Thoracic aorta endothelial cell (primary cell): ENCODE data around the gene ACAD8. TPM values are rescaled to one million over a fixed set of nuclear protein-coding genes. Genes with fewer than 3 reads are reported as not detected.

Source experiments
- total RNA-seq: library from RNA; depleted of rRNA; stranded (reverse); fragments of >200 nt; gene quantifications from 2 replicates; pipeline ENCODE4 v1.2.3, GENCODE V29; 2012

The ACAD8 gene
- total RNA-seq, result 17.7 and 17.9 TPM in 2 replicates

DNA sequence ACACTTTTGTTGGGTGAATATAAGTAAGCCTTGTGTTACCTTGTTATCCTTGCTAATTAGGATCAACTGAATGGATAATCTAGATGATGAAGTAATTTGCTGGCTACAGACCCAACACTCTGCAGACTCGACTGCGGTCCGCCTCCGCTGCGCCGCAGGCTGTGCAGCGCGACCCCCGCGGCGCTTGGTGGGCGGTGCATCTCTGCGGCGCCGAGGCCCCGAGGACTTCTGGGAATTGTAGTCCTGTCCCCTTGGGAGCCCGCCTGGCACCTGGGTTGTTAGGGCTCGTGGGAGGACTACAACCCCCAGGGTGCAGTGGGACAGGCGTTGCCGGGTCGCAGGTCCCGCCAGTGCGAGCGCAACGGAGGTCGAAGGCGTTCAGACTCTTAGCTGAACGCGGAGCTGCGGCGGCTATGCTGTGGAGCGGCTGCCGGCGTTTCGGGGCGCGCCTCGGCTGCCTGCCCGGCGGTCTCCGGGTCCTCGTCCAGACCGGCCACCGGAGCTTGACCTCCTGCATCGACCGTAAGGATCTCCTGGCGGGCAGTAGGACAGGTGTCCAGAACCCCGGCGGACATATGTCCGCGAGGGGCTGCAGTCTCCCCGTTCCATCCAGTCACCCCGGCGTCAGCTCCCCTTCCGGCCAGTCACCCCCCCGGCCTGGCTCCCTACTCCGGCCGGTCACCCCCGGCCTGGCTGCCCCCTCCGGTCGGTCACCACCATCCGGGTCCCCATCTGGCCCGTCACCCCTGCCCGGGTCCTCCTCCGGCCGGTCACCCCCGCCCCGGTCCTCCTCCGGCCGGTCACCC, at the start of gene ACAD8, which contains the start of gene THYN1:
ACAD8 (plus strand) TSS at position 381 of the 806 bp plus-strand sequence; CDS start at position 414, 33 bp downstream.
THYN1 (minus strand) TSS at position 165 of the 806 bp plus-strand sequence. CDS start 470 bp downstream, outside the sequence.

DNA sequence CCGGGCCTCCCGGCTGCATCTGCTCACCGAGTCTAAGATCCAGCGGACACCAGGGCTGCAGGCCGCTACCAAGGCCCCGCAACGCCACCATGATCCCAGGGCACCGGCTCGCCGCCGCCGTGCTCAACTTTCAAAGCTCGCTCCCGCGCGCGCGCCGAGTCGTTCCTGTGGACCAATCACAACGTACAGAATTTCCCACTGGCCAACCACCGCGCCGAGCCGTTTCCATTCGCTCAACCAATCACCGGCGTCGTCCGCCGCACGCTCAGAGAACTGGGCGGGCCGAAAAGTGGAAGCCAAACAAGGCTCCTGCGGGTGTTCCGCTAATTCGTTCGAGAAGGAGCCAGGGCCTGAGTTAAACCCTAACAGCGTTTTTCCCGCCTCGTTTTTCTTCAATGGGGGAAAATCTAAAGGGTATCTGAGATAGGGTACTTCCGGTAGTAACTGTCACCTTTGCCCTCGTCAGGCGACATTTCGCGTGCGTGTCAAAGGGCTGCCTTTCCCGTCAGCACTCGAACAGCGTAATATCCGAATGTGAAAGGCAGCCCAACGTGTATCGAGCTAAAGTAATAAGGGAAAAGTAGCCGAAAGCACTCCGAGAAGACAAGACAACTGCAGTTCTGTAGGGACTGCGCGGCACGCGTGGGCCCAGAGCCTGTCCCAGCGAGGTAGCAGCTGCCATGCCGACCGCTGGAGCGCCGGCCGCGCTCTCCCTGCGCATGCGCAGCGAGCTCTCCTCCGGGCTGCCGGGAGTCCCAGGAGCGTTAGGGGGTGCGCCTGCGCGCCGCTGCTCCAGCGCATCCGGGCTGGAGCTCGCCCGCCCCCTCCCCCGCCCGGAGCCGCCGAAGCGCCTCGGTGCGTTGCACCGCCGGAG, 29.3 kb upstream of the ACAD8 start, which contains the start of the genes NCAPD3 and VPS26B:
NCAPD3 (minus strand) TSS at position 132 of the 874 bp plus-strand sequence; CDS start at position 91, 41 bp downstream.
VPS26B (plus strand) TSS at position 836 of the 874 bp plus-strand sequence. CDS start 452 bp downstream, outside the sequence.

DNA sequence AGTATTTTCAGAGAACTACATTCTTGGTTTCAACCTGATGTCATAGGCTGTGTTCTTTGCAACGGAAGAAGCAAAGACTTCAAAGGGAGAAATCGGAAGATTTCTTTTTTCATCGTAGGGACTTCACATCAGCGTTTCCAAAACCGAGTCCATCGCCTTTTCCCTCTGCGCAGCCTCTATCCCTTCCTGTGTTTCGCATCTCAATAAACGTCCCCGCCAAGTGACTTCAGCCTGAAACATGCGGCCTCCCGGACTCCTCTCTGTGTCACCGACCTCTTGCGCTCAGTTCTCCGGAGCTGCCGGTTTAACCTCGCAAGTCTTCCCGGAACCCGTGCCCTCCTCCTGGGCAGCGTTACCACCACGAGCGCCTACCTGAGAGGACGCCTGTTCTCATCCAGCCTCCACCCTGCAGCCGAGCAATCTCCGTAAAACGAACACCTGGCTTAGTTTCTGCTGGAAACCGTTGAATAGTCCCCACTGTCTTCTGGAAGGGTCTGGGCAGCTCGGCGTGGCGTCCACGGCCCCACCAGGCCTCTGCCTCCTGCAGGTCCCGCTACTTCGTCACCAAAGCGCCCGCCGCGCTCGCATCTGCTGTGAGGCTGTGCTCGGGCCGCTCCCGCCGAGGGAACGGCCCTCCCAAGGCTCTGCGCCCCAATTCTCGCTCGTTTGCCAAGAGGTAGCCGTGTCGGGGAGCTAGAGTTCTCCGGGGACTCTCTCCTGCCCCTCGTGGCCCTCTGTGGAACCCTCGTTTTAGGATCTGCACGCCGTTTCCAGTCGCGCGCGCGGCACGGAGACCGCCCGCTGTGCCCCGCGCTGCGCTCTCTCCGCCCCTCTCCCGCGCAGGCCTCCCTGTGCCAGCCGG, 22.4 kb downstream of the ACAD8 start, which contains the start of gene GLB1L3:
GLB1L3 (plus strand) TSS at position 846 of the 862 bp plus-strand sequence. CDS start 362 bp downstream, outside the sequence.

Other genes with a start within 250 kb of the ACAD8 start
- 126 and 148 TPM in 2 replicates for gene JAM3, start 184.5 kb upstream of the ACAD8 start, total RNA-seq
- 42.2 and 60.2 TPM in 2 replicates for gene NCAPD3, start 29.6 kb upstream of the ACAD8 start, total RNA-seq
- gene VPS26B, start 28.9 kb upstream of the ACAD8 start, total RNA-seq, result 44.1 and 48.5 TPM in 2 replicates
- gene THYN1, start 216 bp upstream of the ACAD8 start, total RNA-seq, result 45.1 and 49.8 TPM in 2 replicates
- not detected in 2 replicates for gene GLB1L3, start 22.8 kb downstream of the ACAD8 start, total RNA-seq
- gene GLB1L2, start 78.4 kb downstream of the ACAD8 start, total RNA-seq, result 0.27 and 0.93 TPM in 2 replicates
- gene B3GAT1, start 158.7 kb downstream of the ACAD8 start, total RNA-seq, result 0.07 TPM in 1 of 2 replicates, not detected in the other